HG02763 (cell line): ENCODE measurements around the gene SIN3B.

Experiments
- ATAC-seq: cut with Tn5 transposase; IDR thresholded peaks from one replicate; pipeline ENCODE4 v1.9.1; 2021; ENCODE audit warnings: mild to moderate bottlenecking, moderate library complexity; ENCODE audit not compliant: unreplicated experiment

Gene SIN3B

DNA sequence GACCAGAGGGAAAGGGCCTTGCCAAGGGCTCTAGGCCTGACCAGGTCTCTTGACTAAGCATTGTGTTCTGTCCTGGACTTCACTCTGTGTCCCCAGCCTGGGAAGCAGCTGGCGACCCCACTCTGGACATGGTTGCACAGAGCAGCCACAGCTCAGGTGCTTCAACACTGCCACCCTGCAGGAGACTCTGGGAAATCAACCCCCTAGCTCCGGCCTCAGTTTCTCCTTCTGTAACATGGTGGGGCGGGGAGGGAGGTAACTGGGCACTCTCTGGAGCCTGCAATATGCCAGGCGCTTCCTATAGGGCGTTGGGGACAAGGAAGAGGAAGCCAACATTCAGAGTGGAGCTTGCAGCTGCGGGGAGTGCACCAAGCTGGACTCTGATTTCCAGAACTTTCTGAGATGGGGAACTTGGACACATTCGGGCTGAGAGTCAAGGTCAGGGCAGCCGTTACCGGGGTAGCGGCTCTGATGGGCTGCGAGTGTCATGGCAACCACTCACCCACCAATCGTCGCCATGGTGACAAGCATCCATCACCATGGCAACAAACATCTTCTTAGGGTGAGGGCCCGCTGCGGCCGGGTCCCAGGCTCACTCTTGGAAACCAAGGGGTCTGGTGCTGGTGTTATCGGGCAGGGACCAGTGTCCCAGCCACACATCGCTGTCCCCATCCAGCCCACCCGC lies 72.4 kb downstream of the SIN3B start:
- ATAC-seq, result no peak

DNA sequence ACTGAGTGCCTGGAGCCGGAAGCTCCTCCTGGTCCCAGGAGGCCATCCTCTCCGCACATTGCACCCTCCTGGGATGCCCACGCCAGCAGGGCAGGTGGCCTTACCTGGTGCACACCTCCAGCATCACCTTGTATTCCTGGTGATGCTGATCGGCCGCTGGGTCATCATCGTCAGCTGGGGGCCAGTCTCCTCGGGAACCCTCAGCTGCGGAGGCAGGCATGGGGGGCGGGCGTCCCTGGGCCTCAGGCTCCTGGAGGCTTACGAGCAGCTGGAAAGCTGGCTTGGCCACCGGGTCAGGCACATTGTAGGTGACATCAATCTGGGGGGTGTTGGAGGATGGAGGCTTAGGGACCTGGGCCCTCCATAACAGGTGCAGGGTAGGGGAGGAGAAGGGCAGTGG lies 73.3 kb downstream of the SIN3B start:
- ATAC-seq, result no peak

DNA sequence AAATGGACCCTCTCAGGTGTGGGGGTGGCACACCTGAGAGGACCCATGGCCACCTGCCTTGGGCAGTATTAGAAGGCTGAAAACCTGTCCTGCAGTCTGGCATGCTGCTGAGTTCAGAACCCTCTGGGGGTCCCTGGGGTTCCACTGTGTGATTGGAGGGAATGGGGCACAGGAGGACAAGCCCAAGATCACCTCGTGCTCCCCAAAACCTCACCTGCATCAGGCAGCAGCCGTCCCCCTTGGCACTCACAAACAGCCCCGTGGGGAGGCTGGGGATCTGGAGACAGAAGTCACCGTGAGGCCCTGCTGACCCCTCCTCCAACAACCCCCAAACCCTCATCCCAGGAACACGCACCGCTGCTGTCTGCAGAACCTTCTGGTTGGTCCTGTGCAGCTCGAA lies 74.1 kb downstream of the SIN3B start:
- no peak for ATAC-seq

DNA sequence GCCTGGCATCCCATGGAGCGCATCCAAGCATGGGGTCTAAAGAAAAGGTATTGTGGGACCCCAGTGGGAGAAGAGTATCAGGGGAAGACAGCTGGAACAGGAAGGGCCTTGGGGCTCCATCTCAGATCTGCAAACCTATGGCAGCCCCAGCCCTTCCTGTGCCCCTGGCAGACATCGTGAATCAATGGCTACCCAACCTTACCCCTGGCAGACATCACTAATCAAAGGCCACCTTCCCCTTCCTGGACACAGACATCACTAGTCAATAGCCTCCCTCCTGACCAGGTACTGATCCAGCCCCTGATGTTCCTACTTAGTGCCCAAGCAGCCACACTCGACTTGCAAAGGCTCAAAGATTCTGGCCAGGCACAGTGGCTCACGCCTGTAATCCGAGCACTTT lies 75.4 kb downstream of the SIN3B start:
- no peak for ATAC-seq

DNA sequence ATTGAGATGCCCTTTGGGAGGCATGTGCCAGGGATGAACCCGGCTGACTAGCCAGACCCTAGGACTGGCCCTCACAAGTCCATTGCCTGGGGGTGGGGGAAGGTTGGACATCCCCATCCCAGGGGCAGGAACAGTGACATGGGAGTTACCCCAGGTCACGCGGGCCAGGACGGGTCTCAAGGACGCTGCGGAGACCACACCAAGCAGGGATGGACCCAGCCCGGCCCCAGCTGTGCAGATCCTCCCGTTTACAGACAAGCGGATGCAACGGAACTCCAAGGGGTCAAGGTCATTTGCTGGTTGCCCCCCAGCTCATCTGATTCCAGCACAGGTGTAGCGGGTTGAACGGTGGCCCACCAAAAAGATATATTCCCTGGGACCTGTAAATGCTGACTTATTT lies 79.6 kb downstream of the SIN3B start:
- ATAC-seq, result no peak

DNA sequence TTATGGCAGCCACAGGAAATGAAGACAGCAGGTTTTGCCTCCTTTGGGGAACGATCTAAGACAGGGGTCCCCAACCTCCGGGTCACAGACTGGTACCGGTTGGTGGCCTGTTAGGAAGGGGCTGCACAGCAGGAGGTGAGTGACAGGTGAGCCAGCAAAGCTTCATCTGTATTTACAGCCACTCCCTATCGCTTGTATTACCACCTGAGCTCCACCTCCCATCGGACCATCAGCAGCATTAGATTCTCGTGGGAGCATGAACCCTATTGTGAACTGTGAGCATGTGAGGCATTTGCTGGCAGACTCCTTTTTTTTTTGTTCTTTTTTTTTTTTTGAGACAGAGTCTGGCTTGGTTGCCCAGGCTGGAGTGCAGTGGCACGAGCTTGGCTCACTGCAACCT lies 81.8 kb downstream of the SIN3B start:
- no peak for ATAC-seq

DNA sequence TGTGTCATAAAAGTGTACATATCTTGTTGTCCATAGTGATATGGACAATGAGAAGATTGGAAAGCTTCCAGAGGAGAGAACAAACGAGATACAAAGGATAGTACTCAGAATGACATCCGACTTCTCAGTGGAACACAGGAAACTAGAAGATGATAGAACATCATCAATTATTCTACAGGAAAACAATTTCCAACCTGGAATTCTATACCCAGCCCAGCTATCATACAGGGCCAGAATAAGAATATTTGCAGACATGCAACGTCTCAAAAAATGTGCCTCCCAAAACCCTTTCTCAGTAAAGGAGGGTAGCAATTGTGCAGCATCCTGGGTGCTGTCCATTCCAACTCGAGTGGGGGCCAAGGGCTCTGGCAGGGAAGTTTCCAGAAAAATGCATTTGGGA lies 83.6 kb downstream of the SIN3B start:
- ATAC-seq, result no peak

DNA sequence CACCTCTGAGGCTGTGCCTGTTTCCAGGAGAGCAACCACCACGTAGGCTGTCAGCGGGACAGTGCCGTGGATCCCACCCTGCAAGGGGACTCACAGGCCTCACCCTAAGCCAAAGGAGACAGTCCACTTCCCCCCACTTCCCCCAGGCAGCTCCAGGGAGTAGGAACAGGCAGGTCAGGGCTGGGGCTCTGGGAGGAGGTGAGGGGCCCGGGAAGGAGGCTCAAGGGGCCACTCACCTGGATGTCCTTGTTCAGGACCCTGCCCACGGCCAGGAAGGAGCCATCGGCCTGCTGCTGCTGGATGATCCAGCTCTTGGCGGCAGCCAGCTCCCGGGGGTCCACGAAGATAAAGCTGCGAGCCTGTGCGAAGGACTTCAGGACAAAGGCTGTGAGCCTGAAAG lies 85.2 kb downstream of the SIN3B start:
- no peak for ATAC-seq

DNA sequence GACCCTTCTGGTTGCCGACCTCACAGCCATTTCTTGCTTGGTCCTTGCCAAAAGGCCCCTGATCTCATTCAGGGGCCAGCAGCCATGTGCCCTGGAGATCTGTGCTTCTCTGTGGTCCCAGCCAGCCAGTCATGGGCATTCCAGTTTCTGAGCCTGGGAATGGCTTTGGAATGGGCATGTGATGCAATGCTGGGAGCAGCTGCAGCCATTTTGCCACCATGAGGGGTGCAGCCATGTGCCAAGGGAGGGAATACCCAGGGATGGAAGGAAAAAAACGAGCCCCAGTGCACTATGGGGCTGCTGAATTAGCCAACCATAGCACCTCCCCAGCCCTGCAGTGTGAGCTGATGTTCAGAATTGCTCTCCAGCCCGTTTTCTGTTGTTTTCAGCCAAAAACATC lies 85.9 kb downstream of the SIN3B start:
- ATAC-seq, result no peak

DNA sequence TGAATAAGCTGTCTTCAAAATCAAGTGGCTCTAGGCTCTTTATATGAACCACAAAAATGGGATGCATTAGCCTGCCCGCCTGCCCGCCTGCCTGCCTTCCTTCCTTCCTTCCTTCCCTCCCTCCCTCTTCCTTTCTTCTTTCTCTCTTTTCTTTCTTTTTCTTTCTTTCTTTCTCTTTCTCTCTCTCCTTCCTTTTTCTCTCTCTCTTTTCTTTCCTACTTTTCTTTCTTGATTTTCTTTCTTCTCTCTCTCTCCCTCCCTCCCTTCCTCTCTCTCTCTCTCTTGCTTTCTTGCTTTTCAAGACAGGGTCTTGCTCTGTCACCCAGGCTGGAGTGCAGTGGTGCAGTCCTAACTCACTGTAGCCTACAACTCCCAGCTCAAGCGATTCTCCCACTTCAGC lies 86.5 kb downstream of the SIN3B start:
- no peak for ATAC-seq

DNA sequence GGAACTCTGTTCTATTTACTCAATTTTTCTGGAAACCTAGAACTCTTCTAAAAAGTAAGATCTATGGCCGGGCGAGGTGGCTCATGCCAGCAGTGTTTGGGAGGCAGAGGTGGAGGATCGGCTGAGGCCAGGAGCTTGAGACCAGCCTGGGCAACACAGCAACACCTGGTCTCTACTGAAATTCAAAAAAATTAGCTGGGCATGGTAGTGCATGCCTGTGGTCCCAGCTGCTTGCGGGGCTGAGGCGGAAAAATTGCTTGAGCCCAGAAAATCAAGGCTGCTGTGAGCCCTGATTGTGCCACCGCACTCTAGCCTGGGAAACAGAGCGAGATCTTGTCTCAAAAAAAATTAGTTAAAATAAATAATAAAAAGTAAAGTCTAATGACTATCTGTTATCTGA lies 88.2 kb downstream of the SIN3B start:
- ATAC-seq, result no peak

DNA sequence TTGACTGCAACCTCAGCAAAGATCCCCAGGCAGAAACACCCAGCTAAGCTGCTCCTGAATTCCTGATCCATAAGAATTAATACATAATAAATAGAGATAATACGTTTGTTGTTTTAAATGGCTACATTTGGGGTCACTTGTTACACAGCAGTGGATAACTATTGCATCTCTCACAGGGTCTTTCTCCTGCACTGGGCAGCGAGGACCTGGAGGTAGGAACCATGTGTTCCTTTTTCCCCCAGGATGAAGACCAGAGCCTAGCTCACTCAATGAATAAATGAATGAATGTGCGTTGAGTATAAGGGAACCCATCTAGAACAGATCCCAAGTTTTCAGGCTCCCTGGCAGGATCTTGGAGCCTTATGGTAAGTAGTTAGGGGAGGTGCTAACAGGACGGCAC lies 90.3 kb downstream of the SIN3B start:
- ATAC-seq, result no peak

DNA sequence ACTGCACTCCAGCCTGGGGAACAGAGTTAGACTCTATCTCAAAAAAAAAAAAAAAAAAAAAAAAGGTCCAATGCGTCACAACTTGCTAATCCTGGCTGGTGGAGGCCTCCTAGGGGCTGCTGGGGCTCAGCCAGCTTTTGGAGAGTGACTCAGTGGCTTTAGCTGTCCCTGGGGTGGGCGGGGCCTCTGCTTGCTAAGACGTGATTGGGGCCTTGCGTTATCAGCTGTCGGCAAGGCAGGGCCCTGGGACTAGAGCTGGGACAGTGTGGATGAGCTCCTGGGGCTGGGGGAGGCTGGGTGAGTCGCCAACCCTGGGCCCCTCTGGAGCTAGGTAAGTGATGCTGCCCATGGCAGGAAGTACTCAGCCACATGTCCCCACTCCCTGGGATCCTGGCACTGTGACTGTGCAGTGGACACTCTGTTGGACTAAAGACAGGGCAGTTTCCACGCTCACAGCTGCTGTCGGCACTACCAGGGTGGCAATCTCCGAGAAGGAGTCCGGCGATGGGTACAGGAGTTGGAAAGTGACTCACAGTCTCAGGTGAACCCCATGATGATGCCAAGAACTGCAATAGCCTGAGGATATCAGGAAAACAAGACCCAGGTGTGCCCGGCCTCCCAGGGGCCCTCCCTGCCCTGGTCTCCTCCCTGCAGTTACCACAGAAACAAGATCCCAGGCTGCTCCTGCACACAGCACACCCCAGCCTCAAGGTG lies 91.8 kb downstream of the SIN3B start:
- no peak for ATAC-seq

DNA sequence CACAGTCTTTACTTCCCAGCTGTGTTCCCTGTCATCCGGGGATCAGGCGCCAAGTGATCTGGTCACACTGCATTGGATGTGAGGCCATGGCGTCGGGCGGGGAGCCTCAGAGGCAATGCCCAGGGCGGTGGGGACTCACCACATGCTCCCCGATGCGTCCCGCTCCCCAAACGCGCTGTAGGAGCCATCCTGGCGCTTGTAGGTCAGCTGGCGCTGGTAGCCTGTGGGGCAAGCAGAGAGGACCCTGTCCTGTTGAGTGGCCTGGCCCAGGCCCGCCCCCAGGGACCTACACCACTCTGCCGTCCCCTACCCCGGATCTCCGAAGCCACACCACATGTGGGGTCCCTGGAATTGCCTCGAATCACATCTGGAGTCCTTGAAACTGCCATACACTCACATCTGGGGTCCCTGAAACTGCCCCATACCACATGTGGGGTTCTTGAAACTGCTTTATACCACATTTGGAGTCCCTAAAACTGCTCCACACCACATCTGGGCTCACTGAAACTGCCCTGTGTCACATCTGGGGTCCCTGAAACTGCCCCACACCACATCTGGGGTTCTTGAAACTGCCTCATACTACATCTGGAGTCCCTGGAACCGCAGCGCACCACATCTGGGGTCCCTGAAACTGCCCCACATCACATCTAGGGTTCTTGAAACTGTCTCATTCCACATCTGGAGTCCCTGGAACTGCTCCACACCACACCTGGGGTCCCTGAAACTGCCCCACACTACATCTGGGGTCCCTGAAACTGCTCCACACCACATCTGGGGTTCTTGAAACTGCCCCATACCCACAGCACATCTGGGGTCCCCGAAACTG lies 92.8 kb downstream of the SIN3B start:
- ATAC-seq, result no peak

DNA sequence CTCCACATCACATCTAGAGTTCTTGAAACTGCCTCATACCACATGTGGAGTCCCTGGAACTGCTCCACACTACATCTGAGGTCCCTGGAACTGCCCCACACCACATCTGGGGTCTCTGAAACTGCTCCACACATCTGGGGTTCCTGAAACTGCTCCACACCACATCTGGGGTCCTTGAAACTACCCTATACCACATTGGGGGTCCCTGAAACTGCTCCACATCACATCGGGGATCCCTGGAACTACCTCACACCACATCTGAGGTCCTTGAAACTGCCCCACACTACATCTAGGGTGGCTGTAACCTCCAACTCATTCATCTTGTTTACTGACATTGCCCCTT lies 93.4 kb downstream of the SIN3B start:
- ATAC-seq, result no peak

DNA sequence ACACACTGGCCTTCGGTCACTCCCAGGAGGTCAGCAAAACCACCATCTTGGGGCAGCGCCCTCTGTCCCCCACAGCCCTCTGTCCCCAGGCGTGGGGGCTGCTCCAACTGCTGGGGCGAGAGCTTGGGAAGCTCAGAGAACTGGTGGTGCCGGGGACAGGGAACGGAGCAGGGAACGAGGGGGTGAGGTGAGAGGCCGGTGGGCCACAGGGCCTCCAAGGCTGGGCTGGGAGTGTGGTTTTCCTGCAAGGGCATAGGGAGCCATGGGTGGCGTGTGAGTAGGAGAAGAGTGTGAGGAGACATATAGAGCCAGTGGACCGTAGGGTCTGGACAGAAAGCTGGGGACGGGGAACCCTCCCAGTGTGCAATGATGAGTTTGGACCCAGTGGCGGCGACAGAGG lies 93.8 kb downstream of the SIN3B start:
- ATAC-seq, result no peak

DNA sequence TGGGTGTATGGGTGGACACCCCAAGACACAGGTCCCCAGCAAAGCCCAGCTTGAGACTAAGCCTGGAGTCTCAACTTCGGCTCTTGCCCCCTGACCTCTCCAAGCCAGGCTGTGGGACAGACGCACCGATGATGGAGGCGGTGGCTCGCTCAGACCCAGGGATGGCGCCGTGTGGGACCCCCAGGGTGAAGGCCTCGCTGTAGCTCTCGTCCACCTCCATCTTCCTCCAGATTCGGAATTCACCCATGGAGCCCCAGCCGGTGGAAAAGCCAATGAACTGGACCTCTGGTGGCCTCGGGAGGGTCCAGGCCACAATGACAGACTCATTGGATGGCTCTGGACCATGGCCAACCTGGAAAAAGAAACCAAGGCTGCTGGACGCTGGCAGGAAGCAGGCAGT lies 98.7 kb downstream of the SIN3B start:
- no peak for ATAC-seq

DNA sequence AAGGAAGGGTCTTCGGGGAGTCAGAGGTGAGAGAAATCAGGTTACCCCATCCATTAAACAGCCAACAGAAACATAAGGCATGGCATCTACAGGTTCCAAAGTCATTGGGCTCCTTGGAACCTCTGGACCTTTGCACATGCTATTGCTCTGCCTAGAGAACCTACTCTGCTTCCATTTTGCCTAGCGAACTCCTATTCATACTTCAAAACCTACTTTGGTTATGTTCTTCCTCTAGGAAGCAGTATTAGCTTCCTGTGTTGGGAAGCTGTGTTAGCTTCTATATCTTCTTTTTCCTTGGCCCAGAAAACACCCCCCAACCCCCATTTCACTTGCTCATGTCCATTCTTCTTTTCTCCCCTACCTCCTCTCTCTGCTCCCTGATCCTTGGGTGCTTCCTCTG lies 99.2 kb downstream of the SIN3B start:
- no peak for ATAC-seq

DNA sequence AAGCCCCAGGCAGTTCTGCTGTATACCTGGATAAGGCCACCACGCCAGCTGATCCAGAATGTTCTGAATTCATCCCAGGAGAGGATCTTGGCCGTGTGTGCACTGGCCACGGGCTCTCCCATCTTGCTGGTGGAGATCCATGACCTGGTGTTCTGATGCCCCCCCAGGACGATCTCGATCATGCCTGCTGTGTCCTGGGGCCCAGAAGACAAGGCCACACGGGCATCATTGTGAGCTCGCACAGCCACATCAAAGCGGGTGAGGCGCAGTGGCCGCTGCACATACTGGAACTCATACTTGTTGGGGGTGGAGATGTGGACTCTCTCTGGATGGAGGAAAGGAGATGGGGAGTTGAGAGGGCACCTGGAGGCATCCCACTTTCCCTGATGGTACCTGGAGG lies 99.7 kb downstream of the SIN3B start:
- no peak for ATAC-seq
